ENCODE data around the gene HES7.
"Not testable (repeated sequence)": the region's sequence is repeated elsewhere in the genome, so short reads cannot be mapped to it uniquely, and the experiment has no call there.

HES7 gene

GRCh38 chr17:8122422-8122923, 1.4 kb downstream of the HES7 start:
- peak in 1 of 14 donors; percentile 43 for DNase-seq

GRCh38 chr17:8121681-8122421, 2.1 kb downstream of the HES7 start:
- DNase-seq, result peak in 9 of 14 donors; percentile 31 to 73 (median 49)

- no peak for DNase-seq
These were observed 2.6 kb downstream of the HES7 start for GRCh38 chr17:8121407-8121680.

GRCh38 chr17:8120520-8121406, 3.1 kb downstream of the HES7 start:
- DNase-seq, result peak in 9 of 14 donors; percentile 18 to 67 (median 60)

GRCh38 chr17:8119581-8120519, 4.1 kb downstream of the HES7 start:
- DNase-seq, result peak in 12 of 14 donors; percentile 44 to 84 (median 66)

GRCh38 chr17:8118769-8119580, 4.9 kb downstream of the HES7 start:
- DNase-seq, result peak in 13 of 14 donors; percentile 27 to 93 (median 82)

GRCh38 chr17:8117980-8118768, 5.7 kb downstream of the HES7 start, which contains the start of gene ALOXE3:
Gene ALOXE3 (minus strand): TSS chr17:8118514. CDS start chr17:8117990, 524 bp downstream.
- DNase-seq, result peak in 4 of 14 donors; percentile 29 to 71 (median 38)

GRCh38 chr17:8117367-8117979, 6.4 kb downstream of the HES7 start:
- no peak for DNase-seq

- DNase-seq, result no peak
These were observed 7.1 kb downstream of the HES7 start for GRCh38 chr17:8116776-8117175.

GRCh38 chr17:8110907-8111306, 13.0 kb downstream of the HES7 start:
- no peak for DNase-seq

GRCh38 chr17:8110456-8110804, 13.5 kb downstream of the HES7 start:
- DNase-seq, result no peak

- peak in 2 of 14 donors; percentile 8 to 11 for DNase-seq
These were observed 14.0 kb downstream of the HES7 start for GRCh38 chr17:8109661-8110455.

- no peak for DNase-seq
These were observed 14.8 kb downstream of the HES7 start for GRCh38 chr17:8108972-8109660.

GRCh38 chr17:8106980-8107379, 16.9 kb downstream of the HES7 start:
- not testable (repeated sequence) for DNase-seq

- DNase-seq, result no peak
These were observed 17.9 kb downstream of the HES7 start for GRCh38 chr17:8105957-8106398.

GRCh38 chr17:8104911-8105310, 19.0 kb downstream of the HES7 start:
- DNase-seq, result no peak

GRCh38 chr17:8103549-8103948, 20.4 kb downstream of the HES7 start:
- DNase-seq, result no peak

- no peak for DNase-seq
These were observed 22.2 kb downstream of the HES7 start for GRCh38 chr17:8101721-8102120.

GRCh38 chr17:8100763-8101162, 23.1 kb downstream of the HES7 start:
- DNase-seq, result no peak

Measured in C1 segment of cervical spinal cord (tissue), 14 donors.